Fibroblast of mammary gland (primary cell): ENCODE results near the gene CREM.
"Not testable (repeated sequence)": the region's sequence is repeated elsewhere in the genome, so short reads cannot be mapped to it uniquely, and the experiment has no call there.

ENCODE experiments used
- DNase-seq: peaks from one replicate; pipeline ENCODE4 v3.0.0-alpha.2; 2010; ENCODE audit warnings: low read depth
- H3K4me3 ChIP-seq: 2 replicates; pipeline ENCODE4 v1.5.1; 2011; ENCODE audit warnings: low read depth, mild to moderate bottlenecking, low read length, moderate library complexity; ENCODE audit not compliant: control insufficient read depth
- TF ChIP-seq, protein P1 (sequence below): conservative IDR thresholded peaks from 2 replicates; pipeline ENCODE4 v1.5.1; 2011; ENCODE audit warnings: low read depth, low read length, inconsistent platforms; ENCODE audit not compliant: control insufficient read depth, insufficient read depth

The CREM gene

GRCh38 chr10:35216303-35216905, 89.8 kb downstream of the CREM start:
- TF ChIP-seq, protein P1, sequence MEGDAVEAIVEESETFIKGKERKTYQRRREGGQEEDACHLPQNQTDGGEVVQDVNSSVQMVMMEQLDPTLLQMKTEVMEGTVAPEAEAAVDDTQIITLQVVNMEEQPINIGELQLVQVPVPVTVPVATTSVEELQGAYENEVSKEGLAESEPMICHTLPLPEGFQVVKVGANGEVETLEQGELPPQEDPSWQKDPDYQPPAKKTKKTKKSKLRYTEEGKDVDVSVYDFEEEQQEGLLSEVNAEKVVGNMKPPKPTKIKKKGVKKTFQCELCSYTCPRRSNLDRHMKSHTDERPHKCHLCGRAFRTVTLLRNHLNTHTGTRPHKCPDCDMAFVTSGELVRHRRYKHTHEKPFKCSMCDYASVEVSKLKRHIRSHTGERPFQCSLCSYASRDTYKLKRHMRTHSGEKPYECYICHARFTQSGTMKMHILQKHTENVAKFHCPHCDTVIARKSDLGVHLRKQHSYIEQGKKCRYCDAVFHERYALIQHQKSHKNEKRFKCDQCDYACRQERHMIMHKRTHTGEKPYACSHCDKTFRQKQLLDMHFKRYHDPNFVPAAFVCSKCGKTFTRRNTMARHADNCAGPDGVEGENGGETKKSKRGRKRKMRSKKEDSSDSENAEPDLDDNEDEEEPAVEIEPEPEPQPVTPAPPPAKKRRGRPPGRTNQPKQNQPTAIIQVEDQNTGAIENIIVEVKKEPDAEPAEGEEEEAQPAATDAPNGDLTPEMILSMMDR, result no peak
- peak; percentile 30 for DNase-seq
- H3K4me3 ChIP-seq, result no peak overlapping the region

- DNase-seq, H3K4me3 ChIP-seq: not testable (repeated sequence)
These were observed 90.3 kb downstream of the CREM start for GRCh38 chr10:35216956-35217355.

DNA sequence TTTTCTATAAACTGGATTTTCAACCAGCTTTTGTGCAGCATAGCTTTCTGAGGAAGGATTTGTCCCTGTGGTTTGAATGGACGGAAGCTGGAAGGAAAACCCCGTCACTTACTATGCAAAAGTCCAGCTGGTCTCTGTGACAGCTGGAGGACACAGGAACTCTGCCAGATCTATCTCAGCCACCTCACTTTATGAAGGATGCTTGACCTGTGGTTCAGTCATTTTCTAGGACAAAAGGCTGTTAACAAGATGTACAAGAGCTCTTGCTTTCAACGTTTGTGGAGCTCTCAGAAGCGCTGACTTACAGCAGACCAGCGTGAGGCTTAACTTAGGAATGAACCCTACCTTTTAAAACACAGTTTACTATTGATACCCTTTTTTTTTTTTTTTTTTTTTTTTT, 90.8 kb downstream of the CREM start:
- no peak overlapping the region for H3K4me3 ChIP-seq
- no peak for DNase-seq
- TF ChIP-seq, protein P1, result no peak

DNA sequence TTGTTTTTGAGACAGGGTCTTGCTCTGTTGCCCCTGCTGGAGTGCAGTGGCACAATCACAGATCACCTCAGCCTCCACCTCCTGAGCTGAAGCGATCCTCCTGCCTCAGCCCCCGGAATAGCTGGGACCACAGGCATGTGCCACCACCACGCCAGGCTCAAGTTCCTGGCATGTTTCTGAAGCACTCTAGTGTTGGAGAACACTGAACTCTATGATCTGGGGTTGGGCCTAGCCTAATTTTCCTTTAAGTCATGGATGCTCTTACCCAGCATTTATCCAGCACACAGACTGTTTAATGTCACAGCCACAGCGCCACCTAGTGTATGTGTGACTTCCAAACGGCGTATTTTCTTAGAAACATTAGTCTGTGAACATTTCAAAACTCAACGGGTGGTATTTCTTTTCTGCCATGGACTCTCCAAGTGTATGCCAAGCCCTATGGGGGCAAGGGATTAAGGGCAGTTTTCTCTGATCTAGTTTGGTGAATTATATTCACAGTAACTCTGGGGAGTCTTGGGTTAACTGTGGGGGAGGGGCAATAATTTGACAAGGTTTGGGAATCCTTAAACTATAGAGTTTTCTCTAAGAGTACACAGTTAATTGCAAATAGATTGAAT, 91.8 kb downstream of the CREM start:
- peak; percentile 92 for DNase-seq
- H3K4me3 ChIP-seq, result no peak overlapping the region
- TF ChIP-seq, protein P1, result peak; percentile 81

DNA sequence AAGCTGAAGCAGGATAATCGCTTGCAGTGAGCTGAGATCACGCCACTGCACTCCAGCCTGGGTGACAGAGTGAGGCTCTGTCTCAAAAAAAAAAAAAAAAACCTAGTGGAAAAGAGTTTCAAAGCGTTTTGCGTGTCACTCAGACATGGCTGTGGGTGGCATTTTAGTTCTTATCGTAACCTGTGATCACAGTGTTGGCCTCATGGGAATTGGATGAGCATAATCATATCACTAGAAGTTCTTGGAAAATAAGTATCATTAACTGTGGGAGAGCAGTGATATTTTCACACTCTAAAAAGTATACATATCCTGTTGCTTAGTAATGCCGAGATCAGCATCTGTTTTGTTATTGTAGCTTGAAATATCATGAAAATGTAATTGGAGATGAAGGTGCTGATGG, 92.6 kb downstream of the CREM start:
- DNase-seq, result no peak
- TF ChIP-seq, protein P1, result no peak
- H3K4me3 ChIP-seq, result no peak overlapping the region

DNA sequence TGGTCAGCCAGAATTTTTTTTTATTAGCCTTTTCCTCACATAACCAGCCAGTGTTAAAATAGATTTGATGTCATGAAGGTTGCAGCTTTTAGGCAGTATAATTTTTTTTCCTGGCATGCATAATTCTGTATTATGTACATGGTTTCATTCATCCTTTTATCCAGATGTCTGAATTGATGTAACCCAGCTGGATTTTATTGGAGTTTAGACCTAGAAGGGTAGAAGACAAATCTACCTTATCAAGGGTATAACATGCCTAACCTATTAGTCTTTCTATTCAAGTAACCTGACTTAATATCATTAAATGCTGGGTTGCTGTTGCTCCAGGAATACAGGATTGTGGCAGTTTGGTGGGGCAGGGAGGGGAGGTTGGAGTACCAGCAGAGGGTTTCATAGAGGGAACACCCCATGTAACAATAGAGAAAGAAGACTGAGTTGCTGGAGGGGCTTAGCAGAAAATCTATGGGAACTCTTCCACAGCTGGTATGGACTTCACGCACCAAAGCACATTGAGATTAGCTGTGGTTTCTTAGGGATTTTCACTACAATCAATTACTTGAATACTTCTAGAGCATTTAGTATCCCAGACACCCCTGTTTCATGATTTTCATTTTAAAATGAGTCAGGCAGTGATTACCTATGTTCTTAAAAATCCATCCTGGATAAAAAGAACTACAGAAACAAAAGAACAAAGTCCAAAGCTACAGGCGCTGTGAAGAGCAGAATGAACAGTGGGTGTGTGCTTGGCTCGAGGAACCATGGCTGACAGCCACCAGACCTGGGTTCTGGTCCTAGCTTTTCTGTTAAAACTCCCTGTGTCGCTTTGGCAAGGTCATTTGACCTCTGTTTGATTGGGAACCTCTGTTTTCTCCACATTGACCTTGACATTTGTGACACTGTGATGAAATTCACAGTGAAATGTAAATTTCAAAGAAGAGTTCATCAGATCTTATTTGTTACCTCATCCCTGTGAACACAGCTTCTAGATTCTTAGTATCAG, 93.5 kb downstream of the CREM start:
- TF ChIP-seq, protein P1, result no peak
- no peak for DNase-seq
- no peak overlapping the region for H3K4me3 ChIP-seq

DNA sequence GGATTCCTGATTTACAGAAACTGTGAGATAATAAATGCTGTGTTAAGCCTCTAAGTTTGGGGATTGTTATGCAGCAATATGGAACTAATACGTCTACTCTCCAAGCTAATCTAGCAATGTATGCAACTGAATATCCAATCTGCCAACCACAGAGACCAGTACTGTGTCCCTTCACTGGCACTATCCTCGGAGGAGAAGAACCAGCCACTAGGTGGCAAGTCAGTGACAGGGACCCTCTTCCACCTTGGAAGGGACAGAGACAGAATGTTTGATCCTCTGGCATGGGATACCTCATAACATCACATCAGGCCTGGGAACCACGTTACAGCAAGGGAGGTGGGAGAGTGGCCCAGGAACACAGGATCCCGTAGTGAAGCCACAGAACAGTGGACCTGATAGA, 96.4 kb downstream of the CREM start:
- TF ChIP-seq, protein P1, result no peak
- H3K4me3 ChIP-seq, result no peak overlapping the region
- DNase-seq, result no peak
